ENCODE results near the gene MYOM3.
A peak's percentile ranks its signal among the peaks of the same experiment; 100 is the strongest.
"Not testable (repeated sequence)": the region's sequence is repeated elsewhere in the genome, so short reads cannot be mapped to it uniquely, and the experiment has no call there.

Gene MYOM3

GRCh38 chr1:24030976-24031516, 80.9 kb downstream of the MYOM3 start:
- not testable (repeated sequence) for DNase-seq (ENCODE audit: low spot score)

- peak; percentile 51 for DNase-seq (ENCODE audit: low spot score)
Observed at GRCh38 chr1:24027838-24028468, 84.0 kb downstream of the MYOM3 start.

- DNase-seq (ENCODE audit: low spot score): peak; percentile 32
Observed at GRCh38 chr1:24022581-24023361, 89.2 kb downstream of the MYOM3 start.

- DNase-seq (ENCODE audit: low spot score): no peak
Observed at GRCh38 chr1:24021403-24022266, 90.3 kb downstream of the MYOM3 start.

- no peak for DNase-seq (ENCODE audit: low spot score)
Observed at GRCh38 chr1:24020470-24020869, 91.5 kb downstream of the MYOM3 start.

GRCh38 chr1:24020025-24020424, 91.9 kb downstream of the MYOM3 start:
- no peak for DNase-seq (ENCODE audit: low spot score)

GRCh38 chr1:24018611-24019580, 93.0 kb downstream of the MYOM3 start:
- DNase-seq (ENCODE audit: low spot score): peak; percentile 53

- no peak for DNase-seq (ENCODE audit: low spot score)
Observed at GRCh38 chr1:24015221-24016210, 96.4 kb downstream of the MYOM3 start.

- not testable (repeated sequence) for DNase-seq (ENCODE audit: low spot score)
Observed at GRCh38 chr1:24012878-24013277, 99.1 kb downstream of the MYOM3 start.

GRCh38 chr1:24010650-24011049, 101.3 kb downstream of the MYOM3 start:
- DNase-seq (ENCODE audit: low spot score): no peak

- DNase-seq (ENCODE audit: low spot score): peak; percentile 12
Observed at GRCh38 chr1:24009406-24009805, 102.5 kb downstream of the MYOM3 start.

GRCh38 chr1:24008574-24009184, 103.3 kb downstream of the MYOM3 start:
- not testable (repeated sequence) for DNase-seq (ENCODE audit: low spot score)

- no peak for DNase-seq (ENCODE audit: low spot score)
Observed at GRCh38 chr1:24007079-24007478, 104.9 kb downstream of the MYOM3 start.
